SU-DHL-6 (cell line): Measurements from ENCODE around the gene ATP10D.

Experiments
- EZH2phosphoT487 ChIP-seq: fragments of 200-600 bp; sonication (generic), shearing (Covaris generic); conservative IDR thresholded peaks from 2 replicates; pipeline ENCODE4 v1.6.1; 2018; ENCODE audit warnings: mild to moderate bottlenecking, antibody characterized with exemption, low read length, moderate library complexity, mixed read lengths
- TF ChIP-seq, protein P1 (sequence below): fragments of 200-600 bp; sonication (generic); IDR thresholded peaks from one replicate; pipeline ENCODE4 v1.5.1; 2017; ENCODE audit warnings: antibody characterized with exemption, mild to moderate bottlenecking, low read length, moderate library complexity; ENCODE audit not compliant: insufficient read depth, poor library complexity, severe bottlenecking

GRCh38 chr4:47485768-47486167, 693 bp downstream of the ATP10D start:
- TF ChIP-seq, protein P1, sequence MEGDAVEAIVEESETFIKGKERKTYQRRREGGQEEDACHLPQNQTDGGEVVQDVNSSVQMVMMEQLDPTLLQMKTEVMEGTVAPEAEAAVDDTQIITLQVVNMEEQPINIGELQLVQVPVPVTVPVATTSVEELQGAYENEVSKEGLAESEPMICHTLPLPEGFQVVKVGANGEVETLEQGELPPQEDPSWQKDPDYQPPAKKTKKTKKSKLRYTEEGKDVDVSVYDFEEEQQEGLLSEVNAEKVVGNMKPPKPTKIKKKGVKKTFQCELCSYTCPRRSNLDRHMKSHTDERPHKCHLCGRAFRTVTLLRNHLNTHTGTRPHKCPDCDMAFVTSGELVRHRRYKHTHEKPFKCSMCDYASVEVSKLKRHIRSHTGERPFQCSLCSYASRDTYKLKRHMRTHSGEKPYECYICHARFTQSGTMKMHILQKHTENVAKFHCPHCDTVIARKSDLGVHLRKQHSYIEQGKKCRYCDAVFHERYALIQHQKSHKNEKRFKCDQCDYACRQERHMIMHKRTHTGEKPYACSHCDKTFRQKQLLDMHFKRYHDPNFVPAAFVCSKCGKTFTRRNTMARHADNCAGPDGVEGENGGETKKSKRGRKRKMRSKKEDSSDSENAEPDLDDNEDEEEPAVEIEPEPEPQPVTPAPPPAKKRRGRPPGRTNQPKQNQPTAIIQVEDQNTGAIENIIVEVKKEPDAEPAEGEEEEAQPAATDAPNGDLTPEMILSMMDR: no peak
- TF ChIP-seq EZH2phosphoT487: no peak
